ENCODE measurements around the gene CHST15. TPM values are rescaled to one million over a fixed set of nuclear protein-coding genes. Genes with fewer than 3 reads are reported as not detected.
"Not testable (repeated sequence)": the region's sequence is repeated elsewhere in the genome, so short reads cannot be mapped to it uniquely, and the experiment has no call there.

CHST15 gene
- total and polyA plus RNA-seq, 12 donors: 5.2 to 54.5 (median 29.2) TPM

- no peak for DNase-seq
- peaks cover 20 to 24% of the 10 kb centered on the region in 2 donors for H3K4me1 ChIP-seq (replicated peaks in 1 of 2)
- no peak overlapping the region for H3K4me3 ChIP-seq
- intact Hi-C loops (cut with DNase I): no loop called here
- H3K27ac ChIP-seq: no peak overlapping the region
- no peaks in the 10 kb centered on the region for H3K36me3 ChIP-seq (replicated peaks in 1 of 2)
- H3K27me3 ChIP-seq: no peaks in the 10 kb centered on the region
- WGBS, 4 donors: 95 to 97% (median 96%) methylated on average over 5 to 9 of the region's 9 CpGs
- H3K9me3 ChIP-seq (replicated peaks in 1 of 3): no peaks in the 10 kb centered on the region
- no peak for TF ChIP-seq POLR2A (IDR thresholded peaks at IDR 0.05)
- no peak for TF ChIP-seq CTCF (IDR thresholded peaks at IDR 0.05)
Observed at GRCh38 chr10:124104011-124104627, 10.7 kb upstream of the CHST15 start.

- no peak for TF ChIP-seq POLR2A (IDR thresholded peaks at IDR 0.05)
- no peak for TF ChIP-seq CTCF (IDR thresholded peaks at IDR 0.05)
- 93 to 100% (median 95%) methylated on average over 1 to 2 of the region's 2 CpGs; no CpG with 5 or more reads in 1 of the 4 donors for WGBS, 4 donors
- Histone ChIP-seq H3K9me3 (replicated peaks in 1 of 3) (no peaks in the 10 kb centered on the region), H3K27me3 (no peaks in the 10 kb centered on the region), H3K27ac (no peak overlapping the region), H3K4me3 (no peak overlapping the region), H3K4me1 (replicated peaks in 1 of 2) (peaks cover 12 to 17% of the 10 kb centered on the region in 2 donors), H3K36me3 (replicated peaks in 1 of 2) (no peaks in the 10 kb centered on the region)
- intact Hi-C loops (cut with DNase I): no loop called here
- no peak for DNase-seq
Observed at GRCh38 chr10:124101351-124101750, 8.0 kb upstream of the CHST15 start.

- H3K27me3 ChIP-seq; H3K4me3 ChIP-seq; H3K36me3 ChIP-seq (replicated peaks in 1 of 2); H3K4me1 ChIP-seq (replicated peaks in 1 of 2); DNase-seq; H3K27ac ChIP-seq; H3K9me3 ChIP-seq (replicated peaks in 1 of 3); intact Hi-C loops (cut with DNase I): not testable (repeated sequence)
- WGBS, 4 donors: 92 to 97% (median 96%) methylated on average over 3 of the region's 3 CpGs
Observed at GRCh38 chr10:124100651-124101050, 7.3 kb upstream of the CHST15 start.

- Histone ChIP-seq H3K9me3 (replicated peaks in 1 of 3) (no peaks in the 10 kb centered on the region), H3K36me3 (replicated peaks in 1 of 2) (no peaks in the 10 kb centered on the region), H3K4me3 (no peak overlapping the region), H3K4me1 (replicated peaks in 1 of 2) (peaks cover 2 to 7% of the 10 kb centered on the region in 2 donors), H3K27me3 (no peaks in the 10 kb centered on the region), H3K27ac (no peak overlapping the region)
- TF ChIP-seq CTCF (IDR thresholded peaks at IDR 0.05) (no peak), POLR2A (IDR thresholded peaks at IDR 0.05) (no peak)
- DNase-seq: no peak
- WGBS, 4 donors: 89 to 93% (median 91%) methylated on average over 5 of the region's 5 CpGs
- intact Hi-C loops (cut with DNase I): no loop called here
Observed at GRCh38 chr10:124100124-124100523, 6.7 kb upstream of the CHST15 start.

GRCh38 chr10:124099604-124100003 is 6.2 kb upstream of the CHST15 start:
- TF ChIP-seq POLR2A (IDR thresholded peaks at IDR 0.05): no peak
- no peak for TF ChIP-seq CTCF (IDR thresholded peaks at IDR 0.05)
- 56 to 66% (median 60%) methylated on average over 4 of the region's 4 CpGs for WGBS, 4 donors
- Histone ChIP-seq H3K36me3 (replicated peaks in 1 of 2) (no peaks in the 10 kb centered on the region), H3K9me3 (replicated peaks in 1 of 3) (no peaks in the 10 kb centered on the region), H3K27ac (no peak overlapping the region), H3K27me3 (no peaks in the 10 kb centered on the region), H3K4me3 (no peak overlapping the region), H3K4me1 (replicated peaks in 1 of 2) (peaks cover 0 to 8% of the 10 kb centered on the region in 2 donors)
- no peak for DNase-seq
- intact Hi-C loops (cut with DNase I): loop anchor here in 1 of 2 donors (10.0 kb wide), 1 partner anchor 285 kb away; no protein-coding TSS in a partner anchor

Measured in adrenal gland (tissue), 12 donors.